Smooth muscle cell of the brain vasculature (primary cell): ENCODE measurements around the gene THRAP3.

Experiments used
- DNase-seq: peaks from one replicate; pipeline ENCODE4 v3.0.0-alpha.2; 2012; ENCODE audit warnings: low read depth, low spot score

THRAP3 gene

DNA sequence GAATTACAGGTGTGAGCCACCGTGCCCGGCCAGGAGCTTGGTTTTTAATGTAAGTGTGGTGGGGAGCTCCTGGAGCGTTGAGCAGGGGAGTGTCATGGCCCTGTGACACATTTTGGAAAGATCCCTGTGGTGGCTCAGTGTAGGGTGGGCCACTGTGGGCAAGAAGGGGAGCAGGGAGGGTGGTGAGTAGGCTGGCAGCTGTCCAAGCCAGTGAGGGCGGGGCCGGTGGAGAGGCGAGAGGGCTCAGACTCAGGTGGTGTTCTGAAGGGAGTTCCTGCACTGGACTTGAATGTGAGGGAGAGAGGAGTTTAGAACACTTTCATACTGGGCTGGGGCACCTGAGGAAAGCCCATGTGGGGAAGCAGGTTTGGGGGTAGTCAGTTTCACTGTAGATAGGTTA is 102.3 kb downstream of the THRAP3 start:
- no peak for DNase-seq

DNA sequence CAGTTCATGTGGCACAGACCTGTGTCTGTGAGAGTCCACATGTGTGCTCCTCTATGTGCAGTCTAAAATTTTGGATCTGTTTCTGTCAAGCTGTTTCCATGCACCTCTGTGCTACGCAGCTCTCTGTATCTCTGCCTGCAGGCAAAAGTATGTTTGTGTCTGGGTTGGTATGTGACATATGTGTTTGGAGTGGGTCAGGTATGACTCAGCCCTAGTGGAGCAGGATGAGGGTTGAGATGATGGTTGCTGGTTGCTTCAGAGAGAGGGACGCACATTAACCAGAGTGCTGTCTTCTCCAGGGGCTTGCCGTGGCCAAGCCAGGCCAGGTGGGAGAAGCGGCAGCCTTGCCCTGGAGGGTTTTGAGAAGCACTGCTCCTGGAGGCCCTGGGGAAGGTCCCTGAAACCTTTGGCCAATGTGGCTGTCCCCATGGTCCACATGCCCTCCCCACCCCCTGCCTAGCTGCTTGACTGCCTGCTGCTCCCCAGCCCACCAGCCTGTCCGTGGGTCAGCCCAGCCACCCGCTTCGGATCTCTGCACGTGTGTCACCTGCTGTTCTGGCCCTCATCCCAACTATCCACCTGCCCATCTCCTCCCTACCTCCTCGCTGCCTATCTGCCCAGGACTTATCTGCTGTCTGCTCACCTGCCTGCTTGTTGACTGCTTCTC is 103.3 kb downstream of the THRAP3 start:
- no peak for DNase-seq

DNA sequence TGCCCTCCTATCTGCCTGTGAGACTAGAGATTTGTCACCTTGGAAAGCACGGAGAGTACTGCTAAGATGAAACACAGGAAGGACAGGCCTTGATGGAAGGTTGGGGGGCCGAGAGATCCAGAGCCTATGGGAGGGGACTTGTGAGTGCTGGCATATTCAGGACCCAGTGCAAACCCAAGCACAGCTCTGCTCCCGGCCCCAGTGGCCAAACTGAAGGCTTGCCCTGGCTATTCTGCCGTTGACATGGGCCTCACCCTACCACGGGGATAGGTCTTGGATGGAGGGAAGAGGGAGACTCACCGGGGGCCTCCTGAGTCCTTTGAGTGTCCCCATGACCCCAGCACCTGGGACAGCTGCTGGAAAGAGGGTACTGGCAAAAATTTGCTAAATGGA is 103.8 kb downstream of the THRAP3 start:
- no peak for DNase-seq

DNA sequence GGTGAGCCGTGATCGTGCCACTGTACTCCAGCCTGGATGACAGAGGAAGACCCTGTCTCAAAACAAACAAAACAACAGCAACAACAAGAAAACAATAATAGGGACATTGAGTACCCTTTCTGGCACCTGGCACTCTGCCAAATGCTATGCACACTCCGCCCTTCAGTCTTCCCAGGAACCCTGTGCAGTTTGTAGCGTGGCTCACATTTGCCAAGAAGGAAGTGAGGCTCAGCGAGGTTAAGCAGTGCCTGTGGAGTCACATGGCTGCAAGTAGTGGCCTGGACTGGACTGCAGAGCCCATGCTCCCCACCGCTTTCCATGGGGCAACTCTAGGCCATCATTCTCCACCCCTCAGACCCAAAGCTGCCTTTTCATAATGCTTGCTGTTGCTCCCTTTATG is 104.5 kb downstream of the THRAP3 start:
- DNase-seq: no peak

DNA sequence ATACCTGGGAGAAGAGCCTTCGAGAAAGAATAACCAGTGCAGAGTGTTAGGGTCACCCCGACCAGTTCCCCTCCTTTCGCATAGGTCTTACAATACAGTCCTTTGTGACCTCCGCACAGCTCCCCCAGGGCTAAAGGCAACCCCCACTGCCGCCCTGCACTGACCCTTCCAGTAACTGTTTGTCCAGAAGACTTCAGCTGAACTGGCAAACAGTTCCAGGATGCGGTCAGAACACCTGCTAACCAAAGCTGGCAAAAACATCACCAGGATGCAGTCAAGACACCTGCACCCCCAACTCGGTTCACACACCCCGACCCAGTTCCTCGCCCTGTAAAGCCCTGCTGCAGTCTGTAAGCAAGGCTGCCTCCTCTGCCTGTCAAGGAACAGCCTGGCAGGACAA is 105.6 kb downstream of the THRAP3 start:
- no peak for DNase-seq

DNA sequence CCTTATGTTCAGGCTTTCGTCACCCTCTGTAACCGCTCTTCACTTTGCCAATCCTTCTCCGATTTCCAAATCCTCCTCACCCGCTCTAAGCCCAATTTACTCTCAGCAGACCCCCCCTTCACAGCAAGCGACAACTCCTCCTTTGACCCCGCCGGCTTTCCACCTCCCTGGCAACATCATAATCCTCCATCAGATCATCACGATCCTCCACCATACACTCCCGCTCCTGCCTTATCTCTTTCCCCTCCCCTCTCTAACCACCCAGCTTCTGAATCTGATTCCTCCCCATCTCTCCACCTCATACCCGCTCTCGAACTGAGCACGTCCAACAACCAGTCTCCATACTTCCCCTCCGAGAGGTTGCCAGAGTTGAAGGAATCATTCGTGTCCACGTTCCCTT is 106.7 kb downstream of the THRAP3 start:
- DNase-seq: no peak

DNA sequence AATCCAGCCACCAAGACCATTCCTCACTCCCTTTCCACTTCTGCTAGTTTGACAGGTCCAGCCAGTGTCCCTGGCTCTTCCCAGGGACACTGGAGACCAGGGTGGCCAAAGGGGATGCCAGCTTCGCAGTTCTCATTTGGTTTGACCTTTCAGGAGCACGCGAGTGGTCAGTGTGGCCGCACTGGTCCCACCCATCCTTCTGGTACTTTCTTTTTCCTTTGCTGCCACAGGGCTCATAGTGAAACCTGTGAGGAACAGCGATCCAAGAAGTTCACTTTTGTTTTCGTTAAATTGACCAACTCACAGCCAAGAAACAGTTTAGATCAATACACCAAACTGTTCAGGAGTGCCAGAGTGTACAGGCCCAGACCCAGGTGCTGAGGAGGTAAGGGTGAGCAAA is 113.6 kb downstream of the THRAP3 start:
- no peak for DNase-seq

DNA sequence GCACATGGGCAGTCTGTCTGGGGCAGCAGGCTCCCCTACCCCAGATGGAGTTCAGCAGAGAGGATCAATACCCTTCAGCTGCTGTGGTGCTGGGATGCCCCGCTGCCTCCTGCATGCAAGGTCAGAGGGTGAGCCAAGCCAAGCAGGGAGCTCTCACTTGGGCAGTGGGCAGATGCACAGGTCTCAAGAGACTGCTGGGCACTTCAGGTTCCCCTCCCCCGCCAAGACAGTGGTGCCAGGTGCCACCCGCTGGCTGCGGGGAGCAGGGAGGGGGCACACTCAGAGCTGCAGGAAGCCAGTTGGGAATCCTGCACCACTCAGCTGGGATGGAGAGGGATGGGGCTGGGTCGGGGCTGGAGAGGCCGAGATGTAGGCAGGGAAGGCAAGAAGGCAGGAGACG is 115.0 kb downstream of the THRAP3 start:
- no peak for DNase-seq

DNA sequence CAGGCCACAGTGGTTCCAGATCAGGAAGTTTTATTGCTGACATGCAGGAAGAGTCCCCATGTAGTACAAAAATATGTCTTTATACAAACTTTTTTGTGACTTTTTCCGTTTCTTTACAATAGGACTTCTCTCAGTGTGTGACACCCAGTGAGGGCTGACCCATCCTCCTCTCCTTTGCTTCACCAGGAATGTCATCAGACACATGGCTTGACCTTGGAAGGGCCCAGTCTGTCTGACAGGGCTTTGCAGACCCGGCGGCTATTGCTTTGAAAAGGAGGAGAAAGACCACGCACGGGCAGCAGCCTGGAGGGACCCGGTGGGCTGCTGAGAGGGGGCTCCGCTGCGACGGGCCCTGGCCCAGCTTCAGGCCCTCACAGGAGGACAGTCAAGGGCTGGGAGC is 115.4 kb downstream of the THRAP3 start:
- DNase-seq: no peak

DNA sequence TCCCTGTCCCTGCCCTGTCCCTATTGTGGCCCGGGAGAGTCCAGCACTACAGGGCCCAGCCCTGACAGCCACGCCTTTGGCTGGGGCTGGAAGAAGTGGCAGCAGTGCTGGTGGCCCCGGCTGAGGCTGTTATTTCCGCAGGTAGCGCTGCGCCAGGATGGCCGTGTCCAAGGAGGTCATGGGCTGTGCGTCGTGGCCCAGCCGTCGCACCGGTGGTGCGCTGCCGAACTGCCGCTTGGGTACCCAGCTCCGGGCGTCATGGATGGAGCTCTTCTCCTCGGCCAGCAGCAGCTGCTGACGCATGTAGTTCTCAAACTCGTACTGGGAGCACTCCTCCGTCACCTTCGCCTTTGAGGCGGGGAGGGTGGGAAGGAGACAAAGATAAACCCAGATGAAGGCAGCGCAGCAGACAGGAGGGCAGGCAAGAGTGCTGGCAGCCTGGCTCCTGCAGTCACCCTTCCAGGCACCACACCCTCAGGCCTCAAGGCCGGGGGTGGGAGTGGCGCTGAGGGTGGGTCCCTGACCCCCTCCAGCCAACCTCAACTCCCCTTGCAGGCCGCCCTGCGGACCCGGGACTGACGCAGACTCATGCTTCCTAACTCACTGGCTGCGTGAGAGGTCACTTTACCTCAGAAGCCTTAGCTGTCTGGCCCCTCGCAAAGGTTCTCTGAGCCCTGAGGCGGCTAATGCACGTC is 117.5 kb downstream of the THRAP3 start:
- DNase-seq: no peak

DNA sequence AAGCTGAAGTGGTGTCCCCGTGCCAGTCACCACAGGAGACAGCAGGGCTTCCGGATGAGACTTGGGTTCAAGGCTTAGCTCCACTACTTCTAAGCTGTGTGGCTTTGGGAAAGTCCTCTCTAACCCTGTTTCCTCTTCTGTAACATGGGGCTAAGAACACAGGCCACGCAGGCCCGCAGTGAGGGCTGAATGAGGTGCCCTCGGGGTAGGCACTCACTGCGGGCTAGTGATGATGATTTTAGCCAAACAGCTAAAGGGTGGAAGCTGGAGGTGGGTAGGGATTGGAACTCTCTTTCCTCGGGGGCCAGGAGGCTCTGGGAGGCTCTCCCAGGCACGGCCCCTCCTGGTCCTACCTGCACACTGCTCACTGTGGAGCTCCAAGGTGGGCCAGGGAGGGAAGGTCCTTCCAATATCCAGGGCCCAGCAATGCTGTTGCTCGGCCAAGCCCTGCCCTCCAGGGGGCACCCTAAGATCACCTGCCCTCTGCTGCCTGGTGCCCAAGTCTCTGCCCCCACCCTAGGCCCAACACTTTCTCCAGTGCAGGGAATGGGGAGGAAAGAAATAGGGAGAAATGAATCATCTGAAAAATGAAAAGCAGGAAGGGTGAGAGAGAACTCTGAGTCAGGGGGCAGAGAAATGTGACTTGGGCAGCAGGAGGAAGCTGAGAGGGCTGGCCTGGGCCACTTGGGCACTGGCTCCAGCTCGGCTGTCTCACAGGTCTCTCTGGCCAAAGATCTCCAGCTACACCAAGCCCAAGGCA is 118.4 kb downstream of the THRAP3 start:
- no peak for DNase-seq

DNA sequence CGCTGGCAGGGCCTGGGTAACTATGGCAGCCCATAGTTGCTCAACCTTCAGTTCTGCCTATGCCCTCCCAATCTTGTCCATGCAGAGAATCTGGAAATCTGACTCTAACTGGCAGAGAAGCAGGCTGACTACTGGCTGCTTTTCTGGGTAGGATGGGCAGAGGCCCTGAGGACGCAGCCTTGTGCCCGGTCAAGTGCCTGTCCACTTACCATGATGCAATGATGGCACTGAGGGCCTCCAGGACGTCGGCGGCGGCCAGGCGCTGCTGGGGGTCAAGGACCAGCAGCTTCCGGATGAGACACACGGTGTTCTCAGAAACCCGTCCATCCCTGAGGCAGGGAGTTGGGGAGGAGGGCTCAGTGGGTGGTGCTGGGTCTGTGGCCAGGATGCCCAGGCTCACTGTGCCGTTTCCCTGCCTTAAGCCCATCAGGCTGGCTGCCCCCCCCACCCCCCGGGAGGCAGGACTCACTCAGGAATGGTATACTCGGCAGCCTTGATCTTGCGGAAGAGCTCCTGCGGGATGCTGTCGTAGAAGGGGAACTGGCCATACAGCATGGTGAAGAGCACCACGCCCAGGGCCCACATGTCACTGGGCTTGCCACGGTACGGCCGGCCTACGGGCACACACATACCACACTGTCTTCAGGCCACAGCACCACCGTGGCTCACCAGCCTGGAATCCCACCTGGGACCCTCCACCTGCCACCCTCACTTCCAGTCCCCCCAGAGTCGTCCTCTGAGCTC is 119.6 kb downstream of the THRAP3 start:
- DNase-seq: no peak

DNA sequence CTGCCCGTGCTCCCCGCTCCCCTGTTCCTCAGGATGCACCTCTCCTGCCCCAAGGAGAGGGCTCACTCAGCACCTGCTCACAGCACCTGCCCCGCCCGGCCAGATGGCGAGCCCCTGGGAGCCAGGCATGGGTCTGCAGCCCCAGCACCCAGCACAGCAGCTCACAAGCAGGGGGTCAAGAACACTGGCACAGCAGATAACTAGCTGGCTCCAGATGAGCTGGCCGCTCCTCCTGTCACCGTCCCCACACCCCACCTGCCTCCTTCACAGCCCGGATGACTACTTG is 120.1 kb downstream of the THRAP3 start:
- DNase-seq: no peak

DNA sequence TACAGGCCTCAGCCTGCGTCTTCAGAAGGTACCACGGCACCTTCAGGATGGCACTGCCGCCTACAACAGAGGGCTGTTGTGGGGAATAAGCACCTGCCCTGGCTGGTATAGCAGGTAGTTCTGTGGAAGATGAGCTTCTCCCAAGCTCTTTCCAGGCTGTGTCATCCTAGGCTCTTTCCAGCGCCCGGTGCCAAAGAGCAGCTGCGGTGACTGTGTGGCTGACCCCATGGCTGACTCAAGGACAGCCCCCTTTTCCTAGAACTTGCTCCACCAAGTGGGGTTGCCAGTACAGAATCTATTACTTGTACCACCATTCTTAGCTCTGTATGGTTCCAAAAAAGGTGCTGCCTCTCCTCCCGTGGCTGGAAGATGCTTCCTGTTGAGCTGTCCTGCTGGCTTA is 121.1 kb downstream of the THRAP3 start:
- DNase-seq: no peak

DNA sequence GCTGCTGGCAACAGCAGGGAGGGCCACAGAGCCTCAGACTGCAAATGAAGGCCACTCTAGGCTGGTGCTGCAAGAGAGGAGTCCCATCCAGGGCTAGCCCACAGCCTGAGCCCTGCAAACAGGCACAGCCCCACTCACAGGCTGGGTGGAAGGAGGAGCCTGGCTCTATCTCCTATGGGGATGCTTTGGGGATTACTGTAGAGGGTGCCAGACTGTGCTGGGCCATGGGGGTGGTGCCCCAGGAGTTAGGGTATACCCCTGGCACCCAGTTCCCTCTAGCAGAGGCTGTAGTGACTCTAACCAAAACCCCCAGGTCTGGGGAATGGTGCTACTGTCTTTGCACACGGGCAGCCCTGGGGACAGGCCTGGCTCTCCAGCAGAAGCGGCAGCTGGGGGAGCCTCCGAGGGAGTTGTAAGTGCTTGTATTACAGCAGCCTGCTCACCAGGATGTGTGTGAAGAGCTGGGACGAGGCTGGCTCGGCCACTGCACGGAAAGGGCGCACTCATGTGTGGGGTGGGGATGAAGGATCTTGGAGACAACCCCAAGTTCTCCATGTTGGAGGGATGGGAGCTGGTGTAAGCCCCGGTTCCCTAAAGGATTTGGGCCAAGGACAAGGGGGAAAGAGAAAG is 122.6 kb downstream of the THRAP3 start:
- DNase-seq: no peak

DNA sequence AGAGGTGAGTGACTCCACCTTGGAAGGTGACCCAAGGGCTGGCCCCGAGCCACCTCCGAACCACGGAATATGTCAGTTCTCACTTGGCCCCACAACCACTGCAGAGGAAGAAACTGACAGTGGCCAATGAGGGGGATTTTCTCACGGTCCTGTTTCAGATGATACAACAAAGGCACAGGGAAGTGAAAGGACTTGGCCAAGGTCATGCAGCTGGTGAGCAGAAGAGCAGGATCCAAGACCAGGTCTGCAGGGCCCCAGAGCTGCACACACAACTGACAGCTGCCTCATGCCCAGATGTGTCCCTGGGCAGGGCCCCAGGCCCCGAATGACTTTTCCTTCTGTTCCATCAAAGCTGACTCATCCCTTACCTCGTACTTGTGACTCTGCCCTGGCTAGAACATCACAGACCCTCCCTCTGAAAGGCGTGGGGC is 125.0 kb downstream of the THRAP3 start:
- DNase-seq: no peak

DNA sequence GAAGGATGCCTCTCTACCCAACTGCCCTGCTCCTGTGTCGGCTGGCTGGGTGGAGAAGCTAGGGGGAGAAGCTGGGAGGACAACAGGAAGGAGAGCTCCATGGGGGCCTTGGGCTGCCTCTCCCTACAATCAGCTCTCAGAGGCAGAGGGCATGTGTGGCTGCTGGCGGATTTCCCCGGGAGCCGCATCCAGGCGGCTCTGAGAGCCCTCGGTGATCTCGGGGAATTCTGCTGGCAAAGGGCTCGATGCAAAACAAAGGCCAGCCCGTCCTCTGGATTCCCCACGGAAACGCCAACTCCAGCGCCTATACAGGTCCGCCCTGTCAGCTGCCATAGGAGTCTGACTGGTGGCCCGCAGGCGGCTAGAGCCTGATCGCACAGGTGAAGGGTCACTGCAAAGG is 125.6 kb downstream of the THRAP3 start:
- DNase-seq: no peak

DNA sequence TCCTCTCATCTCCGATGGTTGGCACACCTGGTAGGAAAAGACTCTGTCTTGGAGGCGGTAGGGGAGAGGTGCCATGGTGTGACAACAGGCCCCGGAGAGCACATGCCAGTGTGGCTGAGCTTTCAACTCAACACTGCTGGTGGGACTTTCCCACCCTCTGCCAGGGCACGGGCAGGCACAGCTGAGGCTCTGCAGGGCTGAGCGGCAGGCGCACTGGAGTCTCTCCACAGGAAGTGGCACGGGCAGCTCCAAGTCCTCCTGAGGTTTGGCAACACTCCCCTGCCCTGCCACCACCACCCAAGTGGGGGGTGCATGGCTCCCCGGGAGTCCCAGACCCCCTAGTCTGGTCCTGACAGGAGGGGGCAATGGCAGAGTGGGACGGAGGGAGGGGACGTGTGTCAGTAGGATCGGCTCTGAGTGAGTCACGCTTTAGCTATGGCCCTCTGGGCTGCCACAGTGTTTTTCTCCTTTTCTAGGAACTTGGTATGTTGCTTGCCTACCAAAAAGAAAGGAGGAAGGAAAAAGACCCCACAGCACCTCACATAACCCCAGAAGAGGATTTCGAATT is 126.5 kb downstream of the THRAP3 start:
- no peak for DNase-seq

DNA sequence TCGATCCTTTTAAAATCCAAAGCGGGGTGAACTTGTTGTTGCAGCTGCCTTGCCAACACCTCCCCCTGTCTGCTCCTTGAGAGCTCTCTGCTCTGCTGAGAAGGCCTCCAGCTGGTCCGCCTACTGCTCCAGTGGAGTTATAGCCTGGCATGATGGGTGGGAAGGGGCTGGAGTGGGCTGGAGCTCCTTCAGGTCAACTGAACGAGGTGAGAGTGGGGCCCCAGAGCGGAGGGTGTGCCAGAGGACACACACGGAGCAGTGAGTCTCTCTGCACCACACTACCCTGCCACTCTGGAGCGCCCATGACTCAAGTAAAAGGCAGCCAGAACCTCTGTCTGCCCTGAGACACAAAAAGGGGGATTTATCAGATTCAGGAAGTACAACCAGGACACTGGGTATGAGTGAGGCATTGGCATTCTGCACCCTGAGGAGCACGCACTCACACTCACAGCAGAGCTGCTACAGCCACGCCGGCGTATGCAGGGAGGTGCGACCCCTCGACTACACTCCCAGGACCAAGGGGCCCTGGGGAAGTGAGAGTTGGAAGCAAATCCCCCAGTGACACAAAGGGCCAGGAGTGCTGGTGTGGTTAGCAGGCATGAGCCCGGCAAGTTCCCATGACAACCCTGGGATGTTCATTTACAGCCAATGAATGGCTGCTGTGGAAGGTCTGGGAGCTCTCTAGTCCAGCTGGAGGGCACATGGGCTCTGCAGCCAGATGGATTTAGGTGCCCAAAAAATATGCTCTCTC is 127.2 kb downstream of the THRAP3 start:
- DNase-seq: no peak

DNA sequence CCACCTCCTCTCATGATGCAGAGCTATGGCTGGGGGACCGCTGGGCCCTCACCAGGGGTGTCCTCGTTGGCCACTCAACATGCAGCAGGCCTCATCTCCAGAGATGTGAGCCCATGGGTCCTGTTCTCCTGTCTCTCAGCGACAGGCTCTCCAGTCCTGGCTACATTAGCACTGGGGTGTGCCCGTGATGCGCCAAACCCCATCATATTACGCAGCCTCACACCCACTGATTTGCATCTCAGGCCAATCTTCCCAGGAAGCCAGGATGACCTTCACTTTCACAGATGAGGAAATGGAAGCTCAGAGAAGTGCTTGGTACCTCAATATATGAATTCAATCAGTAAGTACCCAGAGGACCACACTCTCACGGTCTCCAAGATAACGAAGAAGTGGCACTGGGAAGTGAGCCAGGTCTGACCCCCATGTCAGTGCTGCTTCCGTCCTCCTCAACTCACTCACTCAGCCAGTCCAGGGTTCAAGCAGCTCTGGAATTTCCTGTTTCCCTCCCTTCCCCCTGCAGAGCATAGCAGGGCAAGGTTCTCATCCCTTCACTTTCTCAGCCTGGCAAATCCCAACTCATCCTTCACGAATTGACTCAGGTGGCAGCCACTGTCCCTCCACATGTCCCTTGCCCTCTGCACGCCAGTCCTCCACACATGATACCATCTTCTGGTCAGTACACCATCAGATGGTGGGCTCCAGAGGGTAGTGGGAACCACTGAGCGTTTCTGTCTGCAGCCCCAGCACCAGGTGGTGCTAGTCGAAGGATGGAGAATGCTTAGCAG is 128.1 kb downstream of the THRAP3 start:
- no peak for DNase-seq
